Loucy (cell line): ENCODE data around the gene JAM2.

Experiments used
- EZH2phosphoT487 ChIP-seq: fragments of 200-600 bp; IDR thresholded peaks from 2 replicates; pipeline ENCODE4 v1.6.1; 2018; ENCODE audit warnings: antibody characterized with exemption, mild to moderate bottlenecking, moderate library complexity, borderline replicate concordance
- TF ChIP-seq, protein P1 (sequence below): fragments of 200-600 bp; sonication (generic); conservative IDR thresholded peaks from 2 replicates; pipeline ENCODE4 v1.5.1; 2014; ENCODE audit warnings: mild to moderate bottlenecking, antibody characterized with exemption, low read length

DNA sequence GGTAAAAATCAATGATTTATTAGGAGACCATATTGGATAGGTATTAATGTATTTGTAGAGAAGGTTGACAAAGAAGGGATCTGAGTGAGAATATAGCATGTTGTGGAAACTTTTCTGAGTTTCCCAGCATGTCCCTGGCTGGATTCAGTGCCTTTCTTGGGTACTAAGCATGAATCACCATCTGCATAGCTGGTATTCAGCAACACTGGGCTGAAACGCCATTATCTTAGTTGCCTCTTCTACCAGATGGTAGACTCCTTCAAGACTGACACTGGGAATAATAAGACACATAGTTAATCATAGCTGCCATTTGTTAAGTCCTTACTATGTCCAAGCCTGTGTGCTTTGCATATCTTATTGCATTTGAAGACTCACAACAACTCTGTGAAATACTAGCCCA lies 50.2 kb downstream of the JAM2 start:
- TF ChIP-seq, protein P1, sequence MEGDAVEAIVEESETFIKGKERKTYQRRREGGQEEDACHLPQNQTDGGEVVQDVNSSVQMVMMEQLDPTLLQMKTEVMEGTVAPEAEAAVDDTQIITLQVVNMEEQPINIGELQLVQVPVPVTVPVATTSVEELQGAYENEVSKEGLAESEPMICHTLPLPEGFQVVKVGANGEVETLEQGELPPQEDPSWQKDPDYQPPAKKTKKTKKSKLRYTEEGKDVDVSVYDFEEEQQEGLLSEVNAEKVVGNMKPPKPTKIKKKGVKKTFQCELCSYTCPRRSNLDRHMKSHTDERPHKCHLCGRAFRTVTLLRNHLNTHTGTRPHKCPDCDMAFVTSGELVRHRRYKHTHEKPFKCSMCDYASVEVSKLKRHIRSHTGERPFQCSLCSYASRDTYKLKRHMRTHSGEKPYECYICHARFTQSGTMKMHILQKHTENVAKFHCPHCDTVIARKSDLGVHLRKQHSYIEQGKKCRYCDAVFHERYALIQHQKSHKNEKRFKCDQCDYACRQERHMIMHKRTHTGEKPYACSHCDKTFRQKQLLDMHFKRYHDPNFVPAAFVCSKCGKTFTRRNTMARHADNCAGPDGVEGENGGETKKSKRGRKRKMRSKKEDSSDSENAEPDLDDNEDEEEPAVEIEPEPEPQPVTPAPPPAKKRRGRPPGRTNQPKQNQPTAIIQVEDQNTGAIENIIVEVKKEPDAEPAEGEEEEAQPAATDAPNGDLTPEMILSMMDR: no peak
- TF ChIP-seq EZH2phosphoT487: no peak
